Renal cortex interstitium (tissue), 11 donors: ENCODE data around the gene CCDC191. TPM values are rescaled to one million over a fixed set of nuclear protein-coding genes. Genes with fewer than 3 reads are reported as not detected.
A peak's percentile ranks its signal among the peaks of the same experiment; 100 is the strongest.

Experiments used
- DNase-seq, 11 donors: peaks; one replicate each; pipeline ENCODE4 v3.0.0-alpha.2; 2013; ENCODE audit warnings: low read depth in 9 of 11, low spot score in 4 of 11; ENCODE audit errors: extremely low read depth in 1 of 11
- polyA plus RNA-seq, 3 donors: library from polyadenylated mRNA; unstranded; fragments of 120-200 nt; gene quantifications; one replicate each; pipeline ENCODE4 v1.2.1, GENCODE V29; 2013; ENCODE audit not compliant: insufficient read length in 3 of 3

The CCDC191 gene
- polyA plus RNA-seq, 3 donors = 13.6 to 29.4 (median 18.2) TPM

DNA sequence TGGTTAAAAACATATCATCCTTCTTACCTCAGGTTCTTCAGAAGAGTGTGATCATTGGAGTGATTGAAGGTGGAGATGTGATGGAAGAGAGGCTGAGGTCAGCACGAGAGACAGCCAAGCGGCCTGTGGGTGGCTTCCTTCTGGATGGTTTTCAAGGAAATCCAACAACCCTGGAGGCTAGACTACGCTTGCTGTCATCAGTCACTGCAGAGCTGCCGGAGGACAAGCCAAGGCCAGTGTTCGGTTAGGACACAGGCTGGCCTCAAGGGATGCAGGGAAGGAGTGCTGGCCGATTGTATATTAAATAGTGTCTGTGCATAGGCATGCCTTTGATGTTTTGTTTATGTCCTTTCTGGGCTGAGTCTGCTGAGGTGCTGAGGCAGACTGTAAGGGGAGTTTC lies 20.4 kb upstream of the CCDC191 start:
- DNase-seq = no peak

GRCh38 chr3:114071786-114072185 lies 15.5 kb upstream of the CCDC191 start:
- DNase-seq = no peak

- no peak for DNase-seq
Observed at GRCh38 chr3:114068336-114068735, 12.0 kb upstream of the CCDC191 start.

DNA sequence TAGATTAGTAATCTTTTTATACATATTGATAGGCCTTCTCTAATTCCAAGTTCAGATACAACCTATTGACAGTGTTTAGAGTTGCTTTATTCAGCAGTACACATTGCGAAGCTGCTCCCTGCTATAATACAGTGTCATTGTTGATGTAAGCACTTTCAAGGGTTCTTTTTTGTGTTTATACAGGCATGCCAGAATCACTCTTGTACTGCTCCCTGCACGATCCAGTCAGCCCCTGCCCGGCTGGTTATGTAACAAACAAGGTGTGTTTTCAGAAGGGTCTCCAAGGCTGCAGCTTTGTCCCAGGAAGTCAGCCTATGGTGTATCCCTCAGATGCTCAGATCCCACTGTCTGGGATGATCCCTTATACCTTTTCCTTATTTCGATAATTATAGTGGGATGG lies 11.5 kb upstream of the CCDC191 start:
- no peak for DNase-seq

GRCh38 chr3:114060906-114061655 lies 4.8 kb upstream of the CCDC191 start:
- no peak for DNase-seq

DNA sequence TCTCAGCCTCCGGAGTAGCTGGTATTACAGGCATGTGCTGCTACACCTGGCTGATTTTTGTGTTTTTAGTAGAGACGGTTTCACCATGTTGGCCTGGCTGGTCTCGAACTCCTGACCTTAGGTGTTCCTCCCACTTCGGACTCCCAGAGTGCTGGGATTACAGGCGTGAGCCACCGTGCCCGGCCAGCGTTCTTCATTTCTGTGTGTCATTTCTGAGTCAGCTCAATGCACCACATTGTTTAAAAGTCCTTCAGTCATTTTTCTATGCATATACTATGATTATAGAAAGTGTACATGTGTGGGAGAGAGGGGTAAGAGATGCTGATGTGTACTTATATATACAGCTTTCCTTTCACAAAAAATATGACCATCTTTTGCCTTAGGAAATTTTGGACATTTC lies 2.3 kb upstream of the CCDC191 start:
- no peak for DNase-seq

DNA sequence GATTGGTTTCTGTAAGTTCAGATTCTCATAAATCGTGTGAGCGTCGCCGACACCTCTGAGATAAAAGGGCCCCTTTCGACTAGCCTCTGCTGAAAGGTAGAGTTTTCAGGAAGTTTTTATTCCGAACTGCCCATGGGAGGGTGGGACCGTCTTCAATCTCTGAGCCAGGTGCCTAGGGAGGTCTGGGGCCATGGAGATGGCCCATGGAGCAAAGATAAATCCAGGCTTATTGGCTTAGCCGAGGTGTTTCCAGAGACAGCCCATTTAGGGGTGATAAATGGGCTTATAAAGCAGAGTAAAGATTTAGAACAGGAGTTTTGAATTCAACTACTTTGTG lies 653 bp upstream of the CCDC191 start:
- DNase-seq = no peak

DNA sequence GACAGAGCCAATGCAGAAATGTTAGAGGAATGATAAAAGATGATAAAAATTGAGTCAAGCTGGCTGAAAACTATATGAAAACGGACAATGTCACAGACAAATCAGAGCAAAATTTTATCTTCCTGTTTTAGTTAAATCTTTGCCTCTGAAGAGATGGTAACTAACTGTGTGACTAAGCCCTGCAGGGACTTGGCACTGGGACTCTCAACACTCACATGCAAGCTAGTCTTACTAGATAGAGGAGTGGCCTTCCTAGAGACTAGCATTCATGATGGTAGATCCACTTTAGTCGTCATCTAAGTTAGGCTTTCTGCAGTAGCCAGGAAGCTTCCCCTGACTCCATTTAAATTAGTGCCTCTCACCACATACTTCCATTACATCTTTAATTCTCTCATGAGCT lies 4.1 kb downstream of the CCDC191 start:
- no peak for DNase-seq

GRCh38 chr3:114043205-114043604 lies 13.1 kb downstream of the CCDC191 start:
- DNase-seq = no peak

GRCh38 chr3:114035896-114036295 lies 20.4 kb downstream of the CCDC191 start:
- no peak for DNase-seq

DNA sequence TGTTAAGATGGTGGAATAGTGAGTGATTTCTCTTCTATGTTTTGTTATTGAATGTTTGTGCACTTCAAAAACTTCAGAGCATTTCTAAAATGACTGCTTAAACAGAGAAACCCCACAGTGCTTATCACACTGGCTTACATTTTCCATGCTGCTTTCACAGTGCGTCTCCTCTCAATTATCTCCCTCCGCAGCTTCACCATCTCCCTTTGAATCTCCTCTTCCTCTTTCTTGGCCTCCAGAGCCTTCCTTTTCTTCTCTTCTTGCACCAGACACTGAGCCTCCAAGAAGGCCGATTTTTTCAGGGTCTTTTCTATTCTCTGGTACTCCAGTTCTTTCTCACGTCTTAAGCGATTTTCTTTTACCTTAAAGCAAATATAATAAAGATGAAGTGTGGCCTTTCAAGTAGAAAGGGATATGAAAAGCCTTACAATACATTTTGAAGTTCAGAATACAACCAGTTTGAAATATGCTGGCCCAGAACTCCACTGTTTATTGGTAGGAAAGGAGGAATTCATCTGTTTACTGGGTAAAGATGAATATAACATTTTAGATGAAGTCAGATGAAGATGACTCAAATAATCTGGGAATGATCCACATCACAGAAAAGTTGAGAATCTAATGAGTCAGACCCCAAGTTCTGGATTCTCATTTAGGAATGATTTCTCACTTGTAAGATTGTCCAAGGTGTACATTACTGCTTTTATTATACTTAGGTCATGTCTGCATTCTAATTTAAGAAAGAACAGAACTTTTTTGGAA lies 21.4 kb downstream of the CCDC191 start:
- no peak for DNase-seq

DNA sequence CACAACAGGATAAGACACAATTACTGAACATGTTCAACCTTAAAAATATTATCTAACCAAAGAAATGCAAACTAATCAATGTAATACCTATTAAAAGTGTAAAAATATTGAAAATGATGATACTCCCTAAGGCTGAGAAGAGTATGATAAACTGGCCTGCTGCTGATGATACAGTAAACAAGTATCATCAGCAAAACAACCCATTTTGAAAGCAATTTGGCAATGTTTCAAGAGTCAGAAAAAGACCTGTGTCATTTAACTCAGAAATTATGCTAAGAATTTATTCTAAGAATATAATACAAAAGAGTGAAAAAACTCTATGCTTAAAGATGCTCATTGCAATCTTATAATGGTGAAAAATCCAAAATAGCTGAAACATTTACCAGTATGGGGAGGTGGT lies 22.1 kb downstream of the CCDC191 start:
- DNase-seq = no peak

DNA sequence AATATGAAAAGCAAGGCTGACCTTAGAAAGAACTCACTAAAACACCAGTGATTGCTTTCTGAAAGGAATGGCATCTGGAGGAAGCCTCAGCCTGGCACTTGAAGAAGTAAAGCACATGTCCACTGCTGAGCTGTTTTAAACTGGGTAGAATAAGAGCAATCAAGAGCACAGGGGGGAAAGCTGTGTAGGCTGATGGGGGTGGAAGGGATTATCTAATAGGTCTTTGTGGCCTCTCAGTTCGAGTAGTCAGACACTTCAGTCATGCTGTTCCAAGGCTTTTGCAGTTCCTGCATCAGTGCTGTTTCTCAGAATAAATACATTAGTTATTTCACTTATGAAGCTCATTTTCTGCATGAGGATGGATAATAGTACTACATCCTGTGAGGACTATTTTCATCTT lies 22.6 kb downstream of the CCDC191 start:
- no peak for DNase-seq

GRCh38 chr3:114026331-114026730 lies 30.0 kb downstream of the CCDC191 start:
- no peak for DNase-seq

DNA sequence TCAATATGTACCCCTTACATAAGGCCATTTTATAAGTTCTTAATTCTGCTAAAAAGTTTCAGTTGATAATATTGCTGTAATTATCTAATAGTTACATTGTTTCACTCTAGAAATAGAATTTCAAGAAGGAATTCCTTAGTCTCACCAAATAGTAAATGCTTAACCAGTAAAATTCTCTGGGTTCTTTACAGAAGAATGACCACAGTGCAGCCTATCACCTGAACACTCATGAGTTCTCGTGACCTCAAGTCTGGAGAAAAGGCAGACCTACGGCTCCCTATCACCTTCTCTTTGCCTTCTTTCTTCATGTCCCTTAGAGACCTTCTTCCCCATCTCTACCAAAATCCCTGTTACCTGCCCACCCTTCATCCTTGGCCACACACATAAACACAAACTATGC lies 30.9 kb downstream of the CCDC191 start:
- no peak for DNase-seq

DNA sequence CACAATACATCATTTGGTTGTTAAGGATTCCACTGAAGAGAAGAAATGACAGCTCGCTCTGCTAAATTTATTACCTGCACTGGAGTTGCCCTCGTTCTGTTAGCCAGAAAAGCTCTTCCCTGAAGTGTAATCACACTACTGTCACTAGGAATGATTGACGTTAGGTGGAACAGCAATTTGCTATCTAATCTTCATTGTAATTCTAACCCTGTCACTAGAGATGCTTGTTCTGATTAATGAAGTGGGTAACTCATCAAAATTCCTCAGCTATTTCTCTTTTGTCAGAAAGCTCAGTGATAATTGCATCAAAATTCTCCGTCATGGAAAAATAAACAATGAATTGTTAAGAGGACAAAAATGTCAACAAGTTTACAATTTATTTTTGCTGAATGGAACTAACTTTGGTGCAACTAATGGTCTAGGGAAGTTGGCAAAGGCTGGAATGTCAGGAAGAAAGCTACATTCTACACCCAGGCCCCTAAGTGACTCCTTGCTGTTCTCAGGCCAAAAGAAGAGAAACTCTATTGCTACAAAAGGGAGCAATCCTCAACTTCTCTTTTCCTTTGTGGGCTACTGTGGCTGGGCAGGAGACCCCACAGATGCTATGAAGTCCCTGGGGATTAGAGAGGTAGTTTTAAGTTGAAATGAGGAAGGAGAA lies 34.1 kb downstream of the CCDC191 start:
- DNase-seq = peak in 8 of 11 donors; percentile 9 to 38 (median 18)

- no peak for DNase-seq
Observed at GRCh38 chr3:114020907-114021306, 35.4 kb downstream of the CCDC191 start.

DNA sequence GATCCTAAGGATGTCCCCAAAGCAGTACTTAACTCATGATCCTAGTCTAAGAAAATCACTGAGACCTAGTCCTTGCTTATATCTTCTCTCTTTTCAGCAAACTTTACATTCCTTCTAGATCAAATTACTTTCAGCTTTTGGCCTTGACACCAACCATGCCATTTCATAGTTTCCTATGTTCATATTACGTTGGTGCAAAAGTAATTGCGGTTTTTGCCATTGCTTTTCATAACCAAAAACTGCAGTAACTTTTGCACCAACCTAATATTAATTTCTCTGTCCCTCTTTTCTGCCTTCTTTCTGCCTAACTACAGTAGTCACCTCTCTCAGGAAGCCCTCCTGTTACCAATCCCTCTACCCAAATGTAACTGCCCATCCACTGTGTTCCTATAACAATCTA lies 36.8 kb downstream of the CCDC191 start:
- DNase-seq = no peak

DNA sequence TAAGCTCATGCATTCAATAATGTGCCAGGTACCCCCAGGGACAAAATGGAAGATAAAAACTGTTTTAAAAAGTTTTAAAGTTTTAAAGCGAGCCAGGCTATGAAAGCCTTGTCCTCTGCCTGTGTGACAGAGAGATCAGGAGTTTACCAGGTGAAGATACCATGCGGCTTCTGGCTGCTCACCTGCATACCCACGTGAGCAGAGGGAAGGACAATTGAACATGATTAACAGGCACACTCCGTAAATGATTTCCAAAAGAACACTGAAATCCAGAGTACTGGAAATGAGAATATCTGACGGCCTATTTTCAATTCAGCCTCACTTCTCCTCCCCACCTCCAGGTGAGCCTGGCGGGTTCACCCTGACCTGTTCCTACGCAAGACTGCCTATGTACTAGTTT lies 42.1 kb downstream of the CCDC191 start:
- DNase-seq = no peak

GRCh38 chr3:114011059-114011797 lies 45.1 kb downstream of the CCDC191 start:
- DNase-seq = no peak
